K562 (cell line): Measurements from ENCODE around the gene RASIP1. TPM values are rescaled to one million over a fixed set of nuclear protein-coding genes. Genes with fewer than 3 reads are reported as not detected.

Experiments
- ATAC-seq: fragments of 200-7000 bp; cut with Tn5 transposase; 3 replicates; pipeline ENCODE4 v1.9.1; 2020; ENCODE audit warnings: moderate library complexity
- BruUV-seq: library from RNA; stranded (reverse); fragments of 400-500 nt; replicated peaks from 2 replicates; lab custom pipeline; 2021; lab: Mats Ljungman, UMichigan
- CTCF ChIA-PET: fragments of 300-600 bp; formaldehyde crosslinking; extraction: SDS; loops from one replicate; lab custom pipeline; 2021; ENCODE audit warnings: low intra/inter-chr PET ratio; lab: Yijun Ruan, JAX
- POLR2A ChIA-PET: fragments of 300-600, 350-650 bp; sonication (Branson Sonifier 250); formaldehyde crosslinking; extraction: SDS; loops from one replicate; lab custom pipeline; 2021; ENCODE audit warnings: antibody characterized with exemption, inconsistent platforms; lab: Yijun Ruan, JAX
- DNase-seq, 4 experiments: peaks; one replicate each; pipeline versions ENCODE4 v3.0.0 to v3.0.0-alpha.2; 2011 to 2018; ENCODE audit warnings: low spot score in 3 of 4, mixed read lengths in 3 of 4; ENCODE audit errors: extremely low read depth in 1 of 4
- FAIRE-seq: peaks from 2 replicates; lab custom pipeline; 2011; peaks lifted over from hg19 to GRCh38; lab: Jason Lieb, UNC
- H2AFZ ChIP-seq: 2 replicates; pipeline ENCODE4 v1.6.0; 2011; ENCODE audit warnings: low read depth, low read length, control low read depth, inconsistent platforms
- H3K27ac ChIP-seq: fragments of 200-600 bp; 3 replicates; pipeline ENCODE4 v1.8.0; 2011; ENCODE audit warnings: low read depth, mild to moderate bottlenecking, control low read depth, inconsistent platforms, low read length, moderate library complexity, mixed read lengths; ENCODE audit errors: extremely low read depth
- H3K27me3 ChIP-seq, 2 experiments: fragments of 300-600 bp in 1 of 2; 2 replicates in 1 of 2; 3 replicates in 1 of 2; pipeline versions ENCODE4 v1.6.0 to v1.8.0; 2011; ENCODE audit warnings: inconsistent platforms in 2 of 2, low read length in 2 of 2, mild to moderate bottlenecking in 1 of 2, mixed read lengths in 1 of 2, moderate library complexity in 1 of 2; ENCODE audit not compliant: control insufficient read depth in 2 of 2, insufficient read depth in 2 of 2
- H3K36me3 ChIP-seq: fragments of 300-600 bp; 3 replicates; pipeline ENCODE4 v1.8.0; 2011; ENCODE audit warnings: mild to moderate bottlenecking, low read length, inconsistent platforms; ENCODE audit not compliant: control insufficient read depth, insufficient read depth
- H3K4me1 ChIP-seq, 2 experiments: fragments of 200-600 bp in 1 of 2; replicated peaks in 1 of 2; 2 replicates in 1 of 2; 3 replicates in 1 of 2; pipeline versions ENCODE4 v1.5.1 to v1.8.0; 2011; ENCODE audit warnings: inconsistent platforms in 2 of 2, low read length in 2 of 2, mild to moderate bottlenecking in 1 of 2, mixed read lengths in 1 of 2, moderate library complexity in 1 of 2; ENCODE audit not compliant: control insufficient read depth in 2 of 2, insufficient read depth in 2 of 2
- H3K4me2 ChIP-seq: 2 replicates; pipeline ENCODE4 v1.6.1; 2011; ENCODE audit warnings: low read length, control low read depth, inconsistent platforms, mixed read lengths; ENCODE audit not compliant: insufficient read depth
- H3K4me3 ChIP-seq: fragments of 200-600 bp; sonication (generic), shearing (Covaris generic); 2 replicates; pipeline ENCODE4 v1.5.1; 2016; ENCODE audit warnings: control low read depth, inconsistent platforms
- H3K79me2 ChIP-seq: fragments of 200-600 bp; 3 replicates; pipeline ENCODE4 v1.8.0; 2011; ENCODE audit warnings: low read length, inconsistent platforms; ENCODE audit not compliant: control insufficient read depth, insufficient read depth
- H3K9ac ChIP-seq, 2 experiments: 2 replicates each; pipeline versions ENCODE4 v1.6.0 to v1.6.1; 2011; ENCODE audit warnings: low read depth in 2 of 2, low read length in 2 of 2, control low read depth in 1 of 2, inconsistent platforms in 1 of 2, mild to moderate bottlenecking in 1 of 2, mixed read lengths in 1 of 2; ENCODE audit not compliant: insufficient read depth in 1 of 2
- H3K9me1 ChIP-seq: one replicate; pipeline ENCODE4 v1.6.0; 2011; ENCODE audit warnings: inconsistent platforms, mild to moderate bottlenecking, low read length, moderate library complexity; ENCODE audit not compliant: control insufficient read depth, insufficient read depth
- H3K9me3 ChIP-seq: replicated peaks from 2 replicates; pipeline ENCODE4 v1.5.1; 2011; ENCODE audit warnings: low read depth, low read length, inconsistent platforms; ENCODE audit not compliant: control insufficient read depth, insufficient read depth
- H4K20me1 ChIP-seq: replicated peaks from 2 replicates; pipeline ENCODE4 v1.6.1; 2011; ENCODE audit warnings: low read length, inconsistent platforms, mixed read lengths; ENCODE audit not compliant: control insufficient read depth, insufficient read depth
- ATF1 ChIP-seq, 2 experiments: fragments of 450-650 bp in 1 of 2; IDR thresholded peaks; 2 replicates each; pipeline ENCODE4 v1.6.1; 2016; ENCODE audit warnings: missing compliant biosample characterization in 1 of 2, missing genetic modification characterization in 1 of 2
- CBX1 ChIP-seq: sonication (generic); IDR thresholded peaks from 2 replicates; pipeline ENCODE4 v1.6.1; 2016; ENCODE audit warnings: antibody characterized with exemption, low read depth, mild to moderate bottlenecking
- CHD1 ChIP-seq: fragments of 200-600 bp; sonication (generic); IDR thresholded peaks from one replicate; pipeline ENCODE4 v1.6.1; 2012; ENCODE audit warnings: mild to moderate bottlenecking, moderate library complexity, low read length, inconsistent platforms
- GABPB2 ChIP-seq: fragments of 250-450 bp; sonication (Bioruptor Pico); conservative IDR thresholded peaks from 2 replicates; pipeline ENCODE4 v1.5.1; 2021; ENCODE audit warnings: mild to moderate bottlenecking
- HMG20B ChIP-seq: fragments of 250-450 bp; sonication (Bioruptor Pico); IDR thresholded peaks from 2 replicates; pipeline ENCODE4 v1.5.0; 2021; ENCODE audit warnings: mild to moderate bottlenecking
- MEF2D ChIP-seq: conservative IDR thresholded peaks from 2 replicates; pipeline ENCODE4 v1.6.1; 2016; ENCODE audit warnings: low read depth, missing genetic modification characterization, missing compliant biosample characterization
- MIER1 ChIP-seq: fragments of 450-650 bp; IDR thresholded peaks from 2 replicates; pipeline ENCODE4 v1.6.1; 2016; ENCODE audit warnings: antibody characterized with exemption, mild to moderate bottlenecking, low read depth
- NCOA6 ChIP-seq: fragments of 450-650 bp; IDR thresholded peaks from 2 replicates; pipeline ENCODE4 v1.6.1; 2017; ENCODE audit warnings: mild to moderate bottlenecking
- NFATC3 ChIP-seq: fragments of 450-650 bp; IDR thresholded peaks from 2 replicates; pipeline ENCODE4 v1.6.1; 2017; ENCODE audit warnings: mild to moderate bottlenecking
- NR2C1 ChIP-seq, 2 experiments: fragments of 450-650 bp; IDR thresholded peaks; 2 replicates each; pipeline ENCODE4 v1.6.1; 2017; ENCODE audit warnings: mild to moderate bottlenecking in 2 of 2, antibody characterized with exemption in 1 of 2, inconsistent platforms in 1 of 2, missing compliant biosample characterization in 1 of 2, missing genetic modification characterization in 1 of 2
- PML ChIP-seq: IDR thresholded peaks from 2 replicates; pipeline ENCODE4 v1.6.1; 2012; ENCODE audit warnings: low read length, inconsistent platforms
- RFX5 ChIP-seq: IDR thresholded peaks from 2 replicates; pipeline ENCODE4 v1.6.1; 2011; ENCODE audit warnings: low read depth, mild to moderate bottlenecking, improper control_type of control experiment, low read length
- SETDB1 ChIP-seq: IDR thresholded peaks from one replicate; pipeline ENCODE4 v1.6.1; 2012; ENCODE audit warnings: low read length, control low read depth, inconsistent platforms
- SIN3A ChIP-seq, 2 experiments: fragments of 150-350 bp in 1 of 2; IDR thresholded peaks; 2 replicates each; pipeline ENCODE4 v1.6.1; 2011 to 2016; ENCODE audit warnings: borderline replicate concordance in 2 of 2, low read depth in 2 of 2, low read length in 2 of 2, mild to moderate bottlenecking in 2 of 2, moderate library complexity in 2 of 2; ENCODE audit not compliant: control insufficient read depth in 1 of 2
- SMARCE1 ChIP-seq: fragments of 450-650 bp; IDR thresholded peaks from 2 replicates; pipeline ENCODE4 v1.7.1; 2016; ENCODE audit warnings: mild to moderate bottlenecking
- TAF7 ChIP-seq: fragments of 450-650 bp; IDR thresholded peaks from 2 replicates; pipeline ENCODE4 v1.6.1; 2016; ENCODE audit warnings: missing genetic modification characterization, missing compliant biosample characterization
- ZNF143 ChIP-seq: sonication (generic); formaldehyde crosslinking; IDR thresholded peaks from 2 replicates; pipeline ENCODE4 v1.9.0; 2022; ENCODE audit warnings: mild to moderate bottlenecking, missing genetic modification reagents
- ZNF436 ChIP-seq: fragments of 250-450, 450-650 bp; sonication (Bioruptor Pico); formaldehyde crosslinking; IDR thresholded peaks from 2 replicates; pipeline ENCODE4 v1.7.0; 2020; ENCODE audit warnings: mild to moderate bottlenecking
- WGBS: fragments of 100-300 bp; shearing (Covaris generic); methylation state at CpG from one replicate; pipeline ENCODE4 v1.1.6; 2016; ENCODE audit warnings: low coverage, mixed read lengths; ENCODE audit not compliant: insufficient coverage; ENCODE audit errors: missing lambda C conversion rate; 5-methylcytosine and 5-hydroxymethylcytosine counted together
- in situ Hi-C: fragments of 300-500 bp; cut with MboI; formaldehyde crosslinking; loops from 4 replicates; pipeline ENCODE4 v1.15.0; 2018; ENCODE audit warnings: inconsistent platforms, mixed read lengths
- intact Hi-C: fragments of 100-400 bp; cut with micrococcal nuclease; formaldehyde crosslinking; loops from 2 replicates; pipeline ENCODE4 v1.14.2; 2022
- polyA plus RNA-seq, 8 experiments: library from polyadenylated mRNA; depleted of rRNA in 4 of 8; stranded (reverse) in 5 of 8; unstranded in 3 of 8; fragments of >200 nt; fragmentation: Nextera tagmentation in 2 of 8; fragmentation: Illumina TruSeq in 1 of 8; extraction: Ambion mirVana in 2 of 8; extraction: Trizol in 1 of 8; gene quantifications; 2 replicates each; pipeline versions ENCODE4 v1.2.1 to v1.2.3, GENCODE V29; 2011 to 2014; ENCODE audit warnings: inconsistent platforms in 1 of 8, missing spikeins in 1 of 8
- total RNA-seq, 7 experiments: library from RNA; depleted of rRNA in 6 of 7; stranded (reverse); fragments of >200 nt in 6 of 7; fragmentation: Illumina TruSeq in 2 of 7; extraction: Trizol in 2 of 7; gene quantifications; 2 replicates each; pipeline versions ENCODE4 v1.2.1 to v1.2.3, GENCODE V29; 2011 to 2021; ENCODE audit warnings: low replicate concordance in 1 of 7
- TF ChIP-seq, protein P1 (sequence below): fragments of 250-450 bp; sonication (Bioruptor Pico); IDR thresholded peaks from 2 replicates; pipeline ENCODE4 v1.4.0; 2020; ENCODE audit warnings: borderline replicate concordance

Gene RASIP1
- total and polyA plus RNA-seq, 9 of the 15 experiments (the other 6 are each of a cell fraction or from before 2014, with no cell fraction given), result 0.20 to 4.7 (median 1.5) TPM

DNA sequence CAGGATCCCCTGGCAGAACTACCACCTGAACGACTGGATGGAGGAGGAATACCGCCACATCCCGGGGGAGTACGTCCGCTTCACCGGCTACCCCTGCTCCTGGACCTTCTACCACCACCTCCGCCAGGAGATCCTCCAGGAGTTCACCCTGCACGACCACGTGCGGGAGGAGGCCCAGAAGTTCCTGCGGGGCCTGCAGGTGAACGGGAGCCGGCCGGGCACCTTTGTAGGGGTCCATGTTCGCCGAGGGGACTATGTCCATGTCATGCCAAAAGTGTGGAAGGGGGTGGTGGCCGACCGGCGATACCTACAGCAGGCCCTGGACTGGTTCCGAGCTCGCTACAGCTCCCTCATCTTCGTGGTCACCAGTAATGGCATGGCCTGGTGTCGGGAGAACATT is 37.1 kb downstream of the RASIP1 start:
- no peak overlapping the region for H3K4me3 ChIP-seq
- in situ Hi-C loops, result no loop called here
- TF ChIP-seq NFATC3 (no peak), ZNF436 (no peak), SETDB1 (no peak), HMG20B (CRISPR knock-in tag) (no peak), ATF1 (CRISPR knock-in tag; IDR thresholded peaks at IDR 0.05) (no peak), ATF1 (tag; IDR thresholded peaks at IDR 0.05) (no peak), NCOA6 (no peak), GABPB2 (CRISPR knock-in tag) (no peak), ZNF143 (no peak), NR2C1 (IDR thresholded peaks at IDR 0.05) (no peak), NR2C1 (tag; IDR thresholded peaks at IDR 0.05) (no peak), RFX5 (no peak), CBX1 (no peak), MIER1 (no peak), PML (no peak), SIN3A (IDR thresholded peaks at IDR 0.05; ENCODE audit: borderline replicate concordance in 2 of 2, control insufficient read depth in 1 of 2, low read depth in 2 of 2, low read length in 2 of 2) (no peak), SMARCE1 (no peak), TAF7 (tag) (no peak), MEF2D (tag) (no peak), CHD1 (no peak)
- TF ChIP-seq, protein P1, sequence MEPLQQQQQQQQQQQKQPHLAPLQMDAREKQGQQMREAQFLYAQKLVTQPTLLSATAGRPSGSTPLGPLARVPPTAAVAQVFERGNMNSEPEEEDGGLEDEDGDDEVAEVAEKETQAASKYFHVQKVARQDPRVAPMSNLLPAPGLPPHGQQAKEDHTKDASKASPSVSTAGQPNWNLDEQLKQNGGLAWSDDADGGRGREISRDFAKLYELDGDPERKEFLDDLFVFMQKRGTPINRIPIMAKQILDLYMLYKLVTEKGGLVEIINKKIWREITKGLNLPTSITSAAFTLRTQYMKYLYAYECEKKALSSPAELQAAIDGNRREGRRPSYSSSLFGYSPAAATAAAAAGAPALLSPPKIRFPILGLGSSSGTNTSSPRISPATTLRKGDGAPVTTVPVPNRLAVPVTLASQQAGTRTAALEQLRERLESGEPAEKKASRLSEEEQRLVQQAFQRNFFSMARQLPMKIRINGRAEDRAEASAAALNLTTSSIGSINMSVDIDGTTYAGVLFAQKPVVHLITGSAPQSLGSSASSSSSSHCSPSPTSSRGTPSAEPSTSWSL (CRISPR knock-in tag), result no peak
- peaks cover 4 to 13% of the 10 kb centered on the region in 2 experiments; a peak in 4 of 5 replicates for H3K4me1 ChIP-seq
- H3K9ac ChIP-seq, result no peak overlapping the region; a peak in 1 of 4 replicates
- H3K4me2 ChIP-seq, result no peak overlapping the region
- BruUV-seq, result no TSS peak
- H3K79me2 ChIP-seq, result no peaks in the 10 kb centered on the region
- H4K20me1 ChIP-seq, result no peaks in the 10 kb centered on the region
- H2AFZ ChIP-seq, result no peak overlapping the region
- H3K27ac ChIP-seq, result no peak overlapping the region
- ATAC-seq (no peak), FAIRE-seq (no peak), DNase-seq (no peak)
- H3K36me3 ChIP-seq, result no peaks in the 10 kb centered on the region
- H3K27me3 ChIP-seq, result no peaks in the 10 kb centered on the region
- 85% methylated on average over 21 of the region's 23 CpGs for WGBS
- no peaks in the 10 kb centered on the region for H3K9me1 ChIP-seq
- ChIA-PET CTCF (no interaction called here), POLR2A (no interaction called here)
- intact Hi-C loops, result no loop called here
- no peaks in the 10 kb centered on the region for H3K9me3 ChIP-seq
